ENCODE results near the gene KIAA1217. TPM values are rescaled to one million over a fixed set of nuclear protein-coding genes. Genes with fewer than 3 reads are reported as not detected.

KIAA1217 gene
- polyA plus RNA-seq, 1 of the 3 experiments (the other 2 are of a cell fraction): 7.2 TPM

DNA sequence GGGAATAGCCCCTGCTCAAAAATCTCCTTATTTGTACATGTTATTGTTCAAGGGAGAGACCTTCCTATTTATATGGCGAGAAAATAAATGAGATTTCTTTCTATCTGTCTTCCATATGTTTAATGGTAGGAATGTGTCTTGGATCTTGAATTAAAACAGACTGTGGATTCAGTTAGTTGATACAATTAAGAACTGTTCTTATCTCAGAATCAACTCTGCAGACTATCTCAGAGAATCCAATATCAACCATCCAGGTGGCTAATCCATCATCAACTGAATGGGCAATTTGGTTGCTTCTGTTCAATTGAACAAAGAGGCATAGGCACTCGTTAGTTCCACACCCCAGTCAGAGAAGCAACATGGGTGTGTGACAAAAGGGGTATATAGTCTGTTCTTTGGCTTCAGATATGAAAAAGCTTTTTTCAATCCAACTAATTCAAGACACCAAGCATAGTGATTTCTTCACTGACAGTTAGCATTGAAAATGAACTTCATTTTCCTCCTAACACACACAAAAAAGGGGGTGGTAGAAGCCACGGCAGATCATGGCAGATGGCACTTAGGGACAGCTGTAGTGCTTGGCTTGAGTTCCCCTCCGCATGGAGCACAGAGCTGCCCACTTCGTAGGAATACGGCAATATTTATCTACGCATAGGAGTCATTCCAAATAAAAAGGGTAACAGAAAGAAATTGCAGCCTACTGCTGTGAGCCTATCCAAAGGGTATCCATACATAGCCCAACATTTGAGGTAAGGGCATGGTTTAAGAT, 135.9 kb downstream of the KIAA1217 start:
- WGBS (ENCODE audit: low lambda C conversion rate): 70% methylated on average over 7 of the region's 7 CpGs
- no peaks in the 10 kb centered on the region for H3K9me3 ChIP-seq
- H3K9ac ChIP-seq: peak overlapping the region; percentile 57
- H3K79me2 ChIP-seq (ENCODE audit: insufficient read depth): no peaks in the 10 kb centered on the region
- peak overlapping the region; percentile 78; the same call in 1 of the 2 replicates for H3K4me2 ChIP-seq
- no peaks in the 10 kb centered on the region for H3K27me3 ChIP-seq (ENCODE audit: insufficient read depth)
- peak; percentile 41 for TF ChIP-seq FOXM1 (IDR thresholded peaks at IDR 0.05; ENCODE audit: low read depth)
- no peak for TF ChIP-seq YY1 (IDR thresholded peaks at IDR 0.05; ENCODE audit: low read depth)
- TF ChIP-seq, protein P1, sequence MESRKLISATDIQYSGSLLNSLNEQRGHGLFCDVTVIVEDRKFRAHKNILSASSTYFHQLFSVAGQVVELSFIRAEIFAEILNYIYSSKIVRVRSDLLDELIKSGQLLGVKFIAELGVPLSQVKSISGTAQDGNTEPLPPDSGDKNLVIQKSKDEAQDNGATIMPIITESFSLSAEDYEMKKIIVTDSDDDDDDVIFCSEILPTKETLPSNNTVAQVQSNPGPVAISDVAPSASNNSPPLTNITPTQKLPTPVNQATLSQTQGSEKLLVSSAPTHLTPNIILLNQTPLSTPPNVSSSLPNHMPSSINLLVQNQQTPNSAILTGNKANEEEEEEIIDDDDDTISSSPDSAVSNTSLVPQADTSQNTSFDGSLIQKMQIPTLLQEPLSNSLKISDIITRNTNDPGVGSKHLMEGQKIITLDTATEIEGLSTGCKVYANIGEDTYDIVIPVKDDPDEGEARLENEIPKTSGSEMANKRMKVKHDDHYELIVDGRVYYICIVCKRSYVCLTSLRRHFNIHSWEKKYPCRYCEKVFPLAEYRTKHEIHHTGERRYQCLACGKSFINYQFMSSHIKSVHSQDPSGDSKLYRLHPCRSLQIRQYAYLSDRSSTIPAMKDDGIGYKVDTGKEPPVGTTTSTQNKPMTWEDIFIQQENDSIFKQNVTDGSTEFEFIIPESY (IDR thresholded peaks at IDR 0.05; ENCODE audit: borderline replicate concordance, low read depth): no peak
- TF ChIP-seq, protein P2, sequence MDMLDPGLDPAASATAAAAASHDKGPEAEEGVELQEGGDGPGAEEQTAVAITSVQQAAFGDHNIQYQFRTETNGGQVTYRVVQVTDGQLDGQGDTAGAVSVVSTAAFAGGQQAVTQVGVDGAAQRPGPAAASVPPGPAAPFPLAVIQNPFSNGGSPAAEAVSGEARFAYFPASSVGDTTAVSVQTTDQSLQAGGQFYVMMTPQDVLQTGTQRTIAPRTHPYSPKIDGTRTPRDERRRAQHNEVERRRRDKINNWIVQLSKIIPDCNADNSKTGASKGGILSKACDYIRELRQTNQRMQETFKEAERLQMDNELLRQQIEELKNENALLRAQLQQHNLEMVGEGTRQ (IDR thresholded peaks at IDR 0.05; ENCODE audit: borderline replicate concordance, low read depth, low read length): no peak
- TF ChIP-seq MEF2A (IDR thresholded peaks at IDR 0.05; ENCODE audit: borderline replicate concordance, low read depth): no peak
- TF ChIP-seq, protein P3, sequence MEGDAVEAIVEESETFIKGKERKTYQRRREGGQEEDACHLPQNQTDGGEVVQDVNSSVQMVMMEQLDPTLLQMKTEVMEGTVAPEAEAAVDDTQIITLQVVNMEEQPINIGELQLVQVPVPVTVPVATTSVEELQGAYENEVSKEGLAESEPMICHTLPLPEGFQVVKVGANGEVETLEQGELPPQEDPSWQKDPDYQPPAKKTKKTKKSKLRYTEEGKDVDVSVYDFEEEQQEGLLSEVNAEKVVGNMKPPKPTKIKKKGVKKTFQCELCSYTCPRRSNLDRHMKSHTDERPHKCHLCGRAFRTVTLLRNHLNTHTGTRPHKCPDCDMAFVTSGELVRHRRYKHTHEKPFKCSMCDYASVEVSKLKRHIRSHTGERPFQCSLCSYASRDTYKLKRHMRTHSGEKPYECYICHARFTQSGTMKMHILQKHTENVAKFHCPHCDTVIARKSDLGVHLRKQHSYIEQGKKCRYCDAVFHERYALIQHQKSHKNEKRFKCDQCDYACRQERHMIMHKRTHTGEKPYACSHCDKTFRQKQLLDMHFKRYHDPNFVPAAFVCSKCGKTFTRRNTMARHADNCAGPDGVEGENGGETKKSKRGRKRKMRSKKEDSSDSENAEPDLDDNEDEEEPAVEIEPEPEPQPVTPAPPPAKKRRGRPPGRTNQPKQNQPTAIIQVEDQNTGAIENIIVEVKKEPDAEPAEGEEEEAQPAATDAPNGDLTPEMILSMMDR (IDR thresholded peaks at IDR 0.05): no peak
- TF ChIP-seq JUND (IDR thresholded peaks at IDR 0.05): no peak
- TF ChIP-seq GABPA (IDR thresholded peaks at IDR 0.05; ENCODE audit: low read depth): no peak
- TF ChIP-seq TCF12 (IDR thresholded peaks at IDR 0.05): peak; percentile 81
- no peak for TF ChIP-seq TEAD4 (IDR thresholded peaks at IDR 0.05; ENCODE audit: borderline replicate concordance, insufficient read depth)
- TF ChIP-seq, protein P4, sequence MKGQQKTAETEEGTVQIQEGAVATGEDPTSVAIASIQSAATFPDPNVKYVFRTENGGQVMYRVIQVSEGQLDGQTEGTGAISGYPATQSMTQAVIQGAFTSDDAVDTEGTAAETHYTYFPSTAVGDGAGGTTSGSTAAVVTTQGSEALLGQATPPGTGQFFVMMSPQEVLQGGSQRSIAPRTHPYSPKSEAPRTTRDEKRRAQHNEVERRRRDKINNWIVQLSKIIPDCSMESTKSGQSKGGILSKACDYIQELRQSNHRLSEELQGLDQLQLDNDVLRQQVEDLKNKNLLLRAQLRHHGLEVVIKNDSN (IDR thresholded peaks at IDR 0.05; ENCODE audit: borderline replicate concordance, low read depth): no peak
- no peak for TF ChIP-seq NFIC (IDR thresholded peaks at IDR 0.05; ENCODE audit: borderline replicate concordance)
- TF ChIP-seq, protein P5, sequence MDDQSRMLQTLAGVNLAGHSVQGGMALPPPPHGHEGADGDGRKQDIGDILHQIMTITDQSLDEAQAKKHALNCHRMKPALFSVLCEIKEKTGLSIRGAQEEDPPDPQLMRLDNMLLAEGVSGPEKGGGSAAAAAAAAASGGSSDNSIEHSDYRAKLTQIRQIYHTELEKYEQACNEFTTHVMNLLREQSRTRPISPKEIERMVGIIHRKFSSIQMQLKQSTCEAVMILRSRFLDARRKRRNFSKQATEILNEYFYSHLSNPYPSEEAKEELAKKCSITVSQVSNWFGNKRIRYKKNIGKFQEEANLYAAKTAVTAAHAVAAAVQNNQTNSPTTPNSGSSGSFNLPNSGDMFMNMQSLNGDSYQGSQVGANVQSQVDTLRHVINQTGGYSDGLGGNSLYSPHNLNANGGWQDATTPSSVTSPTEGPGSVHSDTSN (IDR thresholded peaks at IDR 0.05): peak; percentile 65
- peak in 1 of 2 experiments; percentile 60; a peak in 2 of 4 replicates for TF ChIP-seq EP300 (IDR thresholded peaks at IDR 0.05; ENCODE audit: borderline replicate concordance in 1 of 2, low read depth in 1 of 2, low read length in 1 of 2)
- TF ChIP-seq EZH2phosphoT487 (IDR thresholded peaks at IDR 0.05; ENCODE audit: borderline replicate concordance, low read depth): no peak
- ChIA-PET CTCF (interaction anchor here (1.6 kb wide), 1 partner anchor 15 kb away, joined by 5 read pairs; no protein-coding TSS in a partner anchor), POLR2A (no interaction called here)
- no peak overlapping the region; a peak in 1 of 4 replicates for H3K4me3 ChIP-seq (ENCODE audit: low read depth in 2 of 2, low read length in 1 of 2)
- H3K27ac ChIP-seq (ENCODE audit: low read depth in 2 of 2, low read length in 1 of 2): peak overlapping the region; percentile 91 to 97
- no peaks in the 10 kb centered on the region for H3K36me3 ChIP-seq (replicated peaks in 1 of 2; ENCODE audit: control insufficient read depth in 1 of 2, insufficient read depth in 2 of 2, low read length in 1 of 2)
- H3K4me1 ChIP-seq (ENCODE audit: control insufficient read depth in 1 of 2, insufficient read depth in 2 of 2, low read depth in 1 of 2, low read length in 1 of 2): peaks cover 11 to 44% of the 10 kb centered on the region in 2 experiments
- H2AFZ ChIP-seq (ENCODE audit: low read depth): peak overlapping the region; percentile 35; the same call in 1 of the 2 replicates
- peaks cover 31% of the 10 kb centered on the region for H3F3A ChIP-seq (replicated peaks; ENCODE audit: insufficient read depth)
- DNase-seq: no peak
- H3K9me2 ChIP-seq: no peaks in the 10 kb centered on the region
- no peaks in the 10 kb centered on the region for H4K20me1 ChIP-seq (ENCODE audit: insufficient read depth)
